ENCODE measurements around the gene CBR4.
A peak's percentile ranks its signal among the peaks of the same experiment; 100 is the strongest.
"Not testable (repeated sequence)": the region's sequence is repeated elsewhere in the genome, so short reads cannot be mapped to it uniquely, and the experiment has no call there.

The CBR4 gene

DNA sequence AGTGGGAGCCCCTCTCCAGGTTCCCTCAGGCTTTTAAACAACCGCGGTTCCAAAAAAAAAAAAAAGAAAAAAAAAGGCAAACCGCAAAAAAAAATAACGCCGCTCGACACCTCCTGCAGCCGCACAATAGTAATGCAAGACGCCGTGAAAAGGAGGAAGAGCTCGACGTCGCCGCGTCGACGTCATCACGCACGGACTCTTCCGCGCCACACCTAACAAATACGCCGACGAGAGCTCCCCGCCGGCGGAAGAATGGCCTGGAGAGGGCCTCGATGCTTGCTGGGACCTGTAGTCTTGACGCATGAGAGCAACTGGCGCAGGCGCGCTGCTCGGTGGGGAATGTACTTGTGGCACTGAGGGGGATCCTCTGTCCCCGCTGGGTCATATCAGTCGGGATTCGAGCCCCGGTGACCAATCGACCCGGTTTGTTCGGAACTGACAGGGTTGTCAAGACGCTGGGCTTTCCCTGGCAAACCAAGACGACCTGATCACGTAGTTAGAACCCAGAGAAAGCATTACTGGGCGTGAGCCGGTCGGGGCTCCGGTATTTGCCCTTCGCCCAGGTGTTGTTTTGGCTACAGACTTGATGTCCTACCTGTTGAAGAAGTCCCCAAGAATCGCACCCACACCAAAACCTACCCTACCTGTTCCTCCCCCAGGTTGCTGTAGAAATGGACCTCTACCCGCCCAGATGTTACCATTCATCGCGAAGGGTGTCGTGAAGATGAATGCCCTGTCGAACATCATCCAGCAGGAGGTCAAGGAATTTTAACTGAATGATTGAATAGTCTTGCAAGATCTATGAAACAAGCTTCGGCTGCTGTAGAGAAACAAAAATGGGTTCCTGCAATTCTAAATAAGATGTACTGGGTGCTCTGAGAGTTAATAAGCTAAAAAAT lies at the start of gene CBR4:
CBR4 (minus strand) TSS at position 131 of the 899 bp plus-strand sequence. CDS start 166 bp downstream, outside the sequence.
- DNase-seq, result peak; percentile 96

DNA sequence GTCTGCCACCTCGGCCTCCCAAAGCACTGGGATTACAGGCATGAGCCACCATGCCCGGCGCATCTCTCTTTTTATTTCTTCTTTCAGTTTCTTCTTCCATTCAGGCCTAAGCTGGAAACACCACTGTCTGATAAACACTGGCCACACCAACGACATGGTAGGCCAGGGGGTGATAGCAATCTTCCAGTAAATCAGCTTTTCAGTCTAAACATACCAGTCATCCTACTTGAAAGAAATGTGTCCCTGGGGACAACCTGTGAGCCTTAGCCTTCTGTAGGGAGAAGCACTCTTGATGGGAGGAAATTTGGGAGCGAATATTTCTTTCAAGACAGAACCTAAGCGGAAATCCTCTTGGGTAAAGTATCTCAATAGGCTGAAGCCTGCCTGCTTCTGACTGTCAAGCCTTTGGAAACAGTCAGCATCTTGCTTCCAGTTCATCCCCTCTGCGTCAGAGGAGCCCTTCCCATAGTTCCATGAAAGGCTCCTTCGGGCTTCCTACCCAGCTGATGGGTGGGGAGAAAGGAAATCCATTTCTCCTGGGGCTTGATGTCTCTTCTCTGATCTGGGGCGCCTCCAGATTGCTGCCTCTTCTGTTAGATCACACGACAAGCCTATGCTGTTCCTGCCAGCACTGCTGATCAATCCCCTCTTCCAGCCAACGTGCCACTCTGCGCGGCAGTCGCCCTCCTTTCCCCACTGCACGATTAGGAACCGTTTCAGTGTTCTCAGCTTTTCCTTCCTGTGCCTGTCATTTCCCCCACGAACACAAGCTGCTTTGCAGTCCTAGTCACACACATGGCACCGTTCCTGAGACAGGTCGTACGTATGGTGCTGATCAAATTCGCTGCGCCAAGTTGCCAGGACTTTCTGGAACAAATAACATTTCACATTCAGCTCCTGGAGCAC lies 49.5 kb upstream of the CBR4 start:
- no peak for DNase-seq

DNA sequence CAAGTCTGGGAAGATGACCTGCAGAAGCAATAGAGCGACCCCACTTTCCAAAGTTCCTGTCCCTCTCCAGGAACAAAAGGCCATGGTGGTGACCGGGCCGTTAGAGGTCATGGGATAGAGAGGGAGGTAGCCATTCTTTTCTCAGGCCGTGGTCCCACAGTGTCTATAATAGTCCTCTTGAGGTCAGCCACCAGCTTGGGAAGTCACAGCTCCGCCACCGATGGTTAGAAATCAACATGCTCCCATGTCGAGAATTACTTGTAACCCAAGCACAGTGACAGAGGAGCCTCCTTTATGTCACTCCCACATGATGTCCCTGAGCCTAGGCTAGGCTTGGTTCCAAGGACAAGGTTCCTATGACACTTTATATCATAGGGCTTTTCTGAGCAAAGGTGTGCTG lies 48.3 kb upstream of the CBR4 start:
- no peak for DNase-seq

DNA sequence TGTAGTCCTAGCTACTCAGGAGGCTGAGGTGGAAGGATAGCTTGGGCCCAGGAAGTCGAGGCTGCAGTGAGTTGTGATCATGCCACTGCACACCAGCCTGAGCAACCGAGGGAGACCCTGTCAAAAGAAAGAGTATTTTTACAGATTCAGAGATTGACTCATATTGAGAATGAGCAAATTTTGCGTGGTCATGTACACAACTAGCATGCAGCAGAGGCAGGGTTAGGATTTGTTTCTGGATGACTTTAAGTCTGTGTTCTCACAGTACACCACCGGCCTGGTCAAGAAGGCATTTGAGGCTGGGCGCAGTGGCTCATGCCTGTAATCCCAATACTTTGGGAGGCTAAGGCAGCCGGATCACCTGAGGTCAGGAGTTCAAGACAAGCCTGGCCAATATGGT lies 44.8 kb upstream of the CBR4 start:
- DNase-seq, result no peak

DNA sequence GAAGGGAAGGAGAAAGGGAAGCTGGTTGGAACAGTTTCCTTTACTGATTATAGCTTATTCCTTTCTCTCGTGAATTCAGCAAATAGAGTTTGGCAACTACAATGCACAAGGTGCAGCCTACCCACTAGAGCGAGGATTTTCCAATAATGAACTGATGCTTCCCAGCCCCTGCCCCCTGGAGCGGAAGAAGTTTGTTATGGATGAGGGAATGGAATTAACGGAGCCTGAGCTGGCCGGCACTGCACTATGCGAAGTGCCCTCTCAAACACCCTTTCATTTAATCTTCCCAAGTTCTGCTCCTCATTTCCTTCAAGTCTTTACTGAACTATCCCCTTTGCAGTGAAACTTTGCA lies 42.5 kb upstream of the CBR4 start:
- DNase-seq, result no peak

DNA sequence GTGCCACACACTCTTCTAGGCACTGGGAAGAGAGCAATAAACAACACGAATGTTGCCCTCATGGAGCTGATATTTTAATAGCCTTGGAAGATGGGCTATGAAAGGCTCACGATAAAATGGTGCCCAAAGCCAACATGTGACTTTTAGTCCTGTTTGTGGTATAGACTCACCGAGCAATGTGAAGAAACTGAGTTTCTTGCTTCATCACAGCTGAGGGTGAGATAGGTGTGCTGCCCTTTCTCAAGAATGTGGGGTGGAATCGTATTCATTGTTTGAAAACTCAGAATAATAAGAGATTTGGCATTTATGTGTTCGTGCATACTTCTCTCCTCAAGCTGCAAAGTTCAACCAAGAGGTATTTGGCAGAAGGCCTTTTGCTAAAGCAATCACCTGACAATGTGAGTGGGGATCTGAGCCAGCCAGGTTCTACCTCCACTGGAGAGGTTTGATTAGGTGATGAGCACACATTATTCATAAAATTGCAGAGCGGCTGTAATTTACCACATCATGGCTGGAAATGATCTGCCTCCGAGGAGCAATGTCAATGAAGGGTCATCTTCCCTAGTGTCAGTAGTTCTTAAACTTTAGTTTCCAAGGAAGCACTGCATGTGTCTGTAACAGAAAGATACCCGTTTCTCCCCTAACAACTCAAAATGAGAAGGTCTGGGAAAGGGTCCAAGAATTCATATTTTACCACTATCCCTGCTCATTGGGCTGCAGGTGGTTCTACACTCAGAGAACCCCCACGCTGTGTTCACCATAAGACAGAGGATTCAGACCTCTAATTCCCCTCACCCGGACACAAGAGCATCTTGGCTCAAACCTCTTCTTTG lies 41.9 kb upstream of the CBR4 start:
- no peak for DNase-seq

DNA sequence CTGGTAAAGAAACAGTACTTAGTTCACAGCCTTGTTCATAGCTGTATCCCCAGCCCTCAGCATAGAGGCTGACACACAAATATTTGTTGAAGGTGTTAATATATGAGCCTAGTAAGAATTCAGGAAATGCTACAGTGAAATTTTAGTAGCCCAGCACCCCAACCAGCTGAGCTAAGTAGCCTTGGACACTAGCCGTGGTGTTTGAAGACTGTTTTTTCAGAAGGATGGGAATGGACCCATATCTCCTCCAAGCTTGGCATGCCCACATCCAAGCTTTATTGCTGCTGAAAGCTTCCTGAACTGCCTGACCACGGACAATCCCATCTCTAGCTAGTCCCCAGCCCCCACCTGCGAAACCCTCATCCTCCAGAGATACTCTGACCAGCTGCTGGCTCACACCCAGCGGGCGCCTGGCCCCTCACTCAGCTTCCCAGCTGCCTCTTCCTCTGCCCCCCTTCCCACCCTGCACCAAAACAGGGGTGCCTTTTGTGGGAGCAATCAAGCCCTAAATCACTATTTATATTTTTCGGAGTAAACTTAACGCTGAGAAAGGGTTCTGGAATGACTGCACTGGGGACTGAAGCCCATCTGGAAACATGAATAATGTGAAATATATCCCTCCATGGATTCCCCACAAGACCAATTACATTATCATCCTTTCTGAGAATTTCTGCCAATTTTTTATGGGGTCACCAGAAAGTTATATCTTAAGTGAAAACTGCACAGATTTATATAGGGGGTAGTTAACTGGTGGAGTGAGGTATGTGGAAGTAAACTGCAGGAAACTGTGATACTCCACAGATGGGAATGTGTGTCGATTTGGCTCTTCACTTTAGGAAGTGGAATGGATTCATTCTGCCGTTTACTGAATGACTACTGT lies 41.1 kb upstream of the CBR4 start:
- no peak for DNase-seq

DNA sequence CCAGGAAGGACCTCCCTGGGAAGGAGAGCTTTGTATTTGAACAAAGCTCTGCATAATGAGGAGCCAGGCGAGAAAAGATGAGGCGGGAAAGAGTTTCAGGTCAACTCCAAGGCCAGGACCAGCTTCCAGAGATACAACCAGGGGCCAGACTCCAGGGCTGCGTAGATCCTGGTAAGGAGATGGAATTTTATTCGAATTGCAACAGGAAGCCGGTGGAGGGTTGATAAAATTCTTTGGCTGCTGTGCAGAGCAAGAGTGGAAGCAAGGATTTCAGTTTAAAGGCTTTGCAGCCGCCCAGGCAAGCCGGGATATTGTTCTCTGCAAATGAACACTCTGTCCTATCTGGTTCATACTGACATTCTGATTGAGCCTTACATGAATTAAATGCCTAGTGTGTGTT lies 40.2 kb upstream of the CBR4 start:
- no peak for DNase-seq

DNA sequence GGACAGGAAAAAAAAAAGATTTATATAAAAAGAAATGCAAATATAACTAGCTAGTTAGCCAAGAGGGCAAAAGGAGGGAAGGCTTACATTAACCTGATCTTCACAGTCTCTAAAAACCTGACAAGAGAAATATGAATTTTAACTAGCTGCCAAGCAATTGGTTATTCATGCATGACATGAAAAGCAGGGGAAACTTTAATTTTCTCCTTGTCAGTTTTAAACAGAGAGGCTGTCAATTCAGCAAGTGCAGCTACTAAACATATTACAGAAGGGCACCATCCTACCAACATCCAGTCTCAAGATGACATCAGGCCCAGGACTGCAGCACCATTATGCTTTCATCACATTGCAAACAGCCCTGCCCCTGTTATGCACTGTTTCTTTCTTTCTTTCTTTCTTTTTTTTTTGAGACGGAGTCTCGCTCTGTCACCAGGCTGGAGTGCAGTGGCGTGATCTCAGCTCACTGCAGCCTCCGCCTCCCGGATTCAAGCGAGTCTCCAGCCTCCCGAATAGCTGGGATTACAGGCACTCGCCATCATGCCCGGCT lies 38.9 kb upstream of the CBR4 start:
- DNase-seq, result no peak

DNA sequence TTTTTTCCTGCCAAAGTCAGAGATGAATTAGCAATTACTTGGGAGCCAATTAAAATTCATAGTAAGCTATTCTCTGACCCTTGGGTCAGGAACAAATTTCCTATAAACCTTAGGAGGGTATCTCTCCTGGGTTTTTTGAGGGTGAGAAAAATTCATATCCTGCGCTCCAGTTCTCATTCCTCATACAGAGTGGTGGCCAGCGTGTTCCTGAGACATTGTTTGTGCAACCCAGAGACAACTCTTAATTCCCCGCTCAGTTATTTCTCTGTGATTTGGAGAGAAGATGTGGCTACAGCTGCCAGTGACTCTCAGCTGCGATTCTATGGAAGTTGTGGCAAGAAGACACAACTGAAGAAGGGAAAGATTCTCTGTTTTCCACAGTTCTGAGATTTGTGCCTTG lies 37.9 kb upstream of the CBR4 start:
- no peak for DNase-seq

DNA sequence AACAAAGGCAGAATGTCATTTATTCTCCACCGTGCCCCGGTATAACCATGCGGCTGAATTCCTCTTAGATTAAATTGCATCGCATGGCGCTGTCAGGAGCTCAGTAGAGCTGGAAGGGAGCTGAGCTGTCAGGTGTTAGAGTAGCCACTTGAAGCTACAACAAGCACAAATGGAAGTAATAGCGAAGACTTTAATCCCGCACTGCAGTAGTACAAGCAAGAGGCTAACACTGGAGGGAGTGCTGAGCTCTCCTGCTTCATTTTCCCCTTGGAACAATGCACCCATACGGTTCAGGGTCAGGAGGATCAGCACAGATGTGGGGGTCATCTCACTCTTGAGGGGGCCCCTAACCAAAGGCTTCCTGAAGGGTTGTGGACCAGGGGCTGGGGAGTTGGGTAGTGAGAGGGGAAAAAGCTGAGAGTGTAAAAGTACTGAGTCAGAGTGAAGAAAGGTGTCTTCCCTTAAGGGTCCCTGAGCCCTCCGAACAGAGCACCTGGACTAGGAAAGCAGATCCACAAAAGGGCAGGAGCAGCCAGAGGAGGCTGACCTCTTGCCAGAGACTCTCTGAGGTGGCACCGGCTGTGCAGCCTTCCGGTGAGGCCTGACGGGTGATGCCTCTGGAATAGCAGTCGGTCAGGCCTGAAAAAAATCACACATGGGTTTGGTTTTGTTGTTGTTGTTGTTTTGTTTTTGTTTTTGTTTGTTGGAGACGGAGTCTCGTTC lies 36.0 kb upstream of the CBR4 start:
- no peak for DNase-seq

DNA sequence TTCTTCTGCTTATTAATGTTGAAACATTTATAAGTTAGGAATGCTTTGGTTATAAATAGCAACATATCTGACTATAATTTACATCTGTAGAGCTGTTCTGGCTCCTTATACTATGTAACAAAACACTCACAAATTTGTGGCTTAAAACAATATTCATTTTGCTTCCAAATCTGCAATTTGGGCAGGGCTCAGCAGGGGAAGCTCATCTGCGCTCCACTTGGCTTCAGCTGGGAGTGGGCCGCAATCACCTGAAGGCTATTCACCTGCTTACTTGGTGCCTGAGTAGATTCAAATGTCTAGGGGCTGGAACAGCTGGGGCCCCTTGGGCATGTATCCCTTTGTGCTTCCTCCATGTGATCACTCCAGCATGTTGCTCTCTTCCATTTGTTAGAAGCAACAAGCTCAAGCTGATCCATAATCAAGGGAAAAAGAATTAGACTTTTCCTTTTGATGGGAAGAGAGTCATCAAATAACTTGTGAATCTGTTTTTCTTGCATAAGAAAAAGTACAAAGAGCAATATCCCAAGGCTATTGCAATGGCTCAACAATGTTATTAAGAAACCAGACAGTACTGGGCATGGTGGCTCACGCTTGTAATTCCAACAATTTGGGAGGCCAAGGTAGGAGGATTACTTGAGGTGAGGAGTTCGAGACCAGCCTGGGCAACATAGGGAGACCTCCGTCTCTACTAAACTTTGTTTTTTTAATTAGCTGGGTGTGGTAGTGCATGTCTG lies 34.8 kb upstream of the CBR4 start:
- no peak for DNase-seq

DNA sequence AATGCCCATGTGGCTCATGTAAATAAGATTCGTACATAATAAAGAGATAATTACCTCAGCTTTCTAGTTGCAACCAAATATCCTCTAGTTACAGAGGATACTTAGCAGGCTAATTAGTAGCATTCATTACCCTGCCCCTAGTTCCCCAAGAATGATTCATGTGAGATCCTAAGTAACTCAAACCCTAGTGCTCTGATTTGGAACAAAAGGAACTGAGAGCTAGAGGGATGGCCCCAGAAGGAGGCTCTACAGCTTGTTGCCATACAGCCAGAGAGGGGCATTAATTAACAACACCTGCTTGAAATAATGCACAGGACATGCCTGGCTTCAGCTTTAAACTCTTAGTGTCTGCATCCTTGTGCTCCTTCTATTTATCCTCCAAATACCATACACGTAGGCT lies 32.6 kb upstream of the CBR4 start:
- peak; percentile 50 for DNase-seq

DNA sequence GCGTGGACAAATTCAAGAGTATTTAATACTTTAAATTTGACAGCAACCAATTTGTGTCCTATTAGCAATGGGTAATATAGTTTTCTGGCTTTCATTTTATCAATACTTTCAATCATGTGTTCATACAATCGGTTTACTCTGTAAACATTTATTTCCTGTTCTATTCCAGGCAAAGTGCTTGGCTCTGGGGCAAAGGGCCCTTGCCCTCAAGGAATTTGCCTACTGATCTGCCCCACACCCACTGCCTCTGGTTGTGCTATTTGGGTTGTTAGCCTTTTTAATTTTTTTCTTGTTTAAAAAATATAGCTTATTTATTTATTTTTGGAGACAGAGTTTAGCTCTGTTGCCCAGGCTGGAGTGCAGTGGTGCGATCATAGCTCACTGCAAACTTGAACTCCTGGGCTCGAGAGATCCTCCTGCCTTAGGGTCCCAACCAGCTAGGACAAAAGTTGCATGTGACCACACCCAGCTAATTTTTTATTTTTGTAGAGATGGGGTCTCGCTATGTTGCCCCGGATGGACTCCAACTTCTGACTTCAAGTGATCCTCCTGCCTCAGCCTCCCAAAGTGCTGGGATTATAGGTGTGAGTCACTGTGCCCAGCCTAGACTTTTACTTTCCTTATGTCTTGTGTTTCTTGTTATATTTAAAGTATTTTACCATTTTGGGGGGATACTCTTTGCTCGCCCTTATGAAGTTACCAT lies 30.7 kb upstream of the CBR4 start:
- DNase-seq, result no peak

DNA sequence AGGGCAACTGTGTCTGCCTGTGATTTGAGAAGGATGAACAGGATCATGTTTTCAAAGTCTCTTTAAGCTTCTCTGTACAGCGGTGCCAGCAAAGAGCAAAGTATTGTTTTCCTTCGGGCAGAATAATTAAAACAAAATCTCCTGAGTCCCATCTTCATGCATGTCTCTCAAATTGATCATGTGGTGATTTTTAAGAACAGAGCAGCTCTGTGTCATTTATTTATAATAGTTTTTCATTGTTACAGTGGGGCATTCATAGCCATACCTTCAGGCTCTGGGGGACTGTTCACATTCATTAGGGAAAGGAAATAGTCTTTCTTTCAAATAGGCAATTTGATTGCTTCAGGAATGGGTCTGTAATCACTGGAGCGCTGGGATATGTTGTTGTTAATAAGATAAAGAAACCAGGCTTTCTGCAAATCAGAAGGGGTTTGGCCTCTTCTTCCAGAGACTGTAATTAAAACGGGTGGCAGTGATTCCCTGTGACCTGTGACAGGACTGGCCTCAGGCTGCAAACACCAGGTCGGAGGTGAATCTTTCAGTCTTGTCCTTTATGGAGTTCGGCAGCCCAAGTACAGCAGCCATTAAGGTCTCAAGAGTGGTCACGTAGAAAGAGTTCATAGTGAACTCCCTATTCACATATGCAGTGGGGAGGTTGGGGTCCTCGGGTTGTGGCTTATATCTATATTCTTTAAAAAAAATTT lies 29.3 kb upstream of the CBR4 start:
- DNase-seq, result no peak

DNA sequence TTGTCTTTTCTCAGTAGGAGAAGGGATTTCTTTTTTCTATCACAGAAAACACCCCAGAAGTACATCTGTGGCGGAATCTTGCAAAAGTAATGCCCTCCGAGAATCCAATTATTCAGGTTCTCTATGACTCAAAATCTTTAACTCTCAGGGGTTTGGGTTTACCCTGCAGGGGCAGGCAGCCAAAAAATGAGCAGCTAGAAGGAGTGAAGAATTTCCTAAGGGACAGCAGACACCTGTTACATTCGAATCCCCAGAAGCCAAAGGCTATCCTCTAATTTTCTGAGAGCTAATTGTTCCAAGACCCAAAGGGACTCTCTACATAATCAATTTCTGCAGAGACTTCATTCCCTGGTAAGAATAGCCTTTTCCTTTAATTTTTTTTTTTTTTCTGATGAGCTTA lies 27.5 kb upstream of the CBR4 start:
- DNase-seq, result no peak

DNA sequence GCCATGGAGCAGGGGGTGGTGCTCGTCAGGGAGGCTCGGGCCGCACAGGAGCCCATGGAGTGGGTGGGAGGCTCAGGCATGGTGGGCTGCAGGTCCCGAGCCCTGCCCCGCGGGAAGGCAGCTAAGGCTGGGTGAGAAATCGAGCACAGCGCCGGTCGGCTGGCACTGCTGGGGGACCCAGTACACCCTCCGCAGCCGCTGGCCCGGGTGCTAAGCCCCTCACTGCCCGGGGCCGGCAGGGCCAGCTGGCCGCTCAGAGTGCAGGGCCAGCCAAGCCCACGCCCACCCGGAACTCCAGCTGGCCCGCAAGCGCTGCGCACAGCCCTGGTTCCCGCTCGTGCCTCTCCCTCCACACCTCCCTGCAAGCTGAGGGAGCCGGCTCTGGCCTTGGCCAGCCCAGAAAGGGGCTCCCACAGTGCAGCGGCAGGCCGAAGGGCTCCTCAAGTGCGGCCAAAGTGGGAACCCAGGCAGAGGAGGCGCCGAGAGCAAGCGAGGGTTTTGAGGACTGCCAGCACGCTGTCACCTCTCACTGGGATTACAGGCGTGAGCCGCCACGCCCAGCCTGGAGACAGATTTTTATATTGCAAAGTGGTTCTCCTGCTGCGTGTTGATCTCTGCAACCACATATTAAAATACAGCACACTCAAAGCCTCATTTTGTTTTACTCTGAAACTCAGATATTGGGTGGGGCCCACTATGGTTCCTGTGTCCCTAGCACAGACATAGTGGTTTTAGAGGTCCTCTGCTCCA lies 26.0 kb upstream of the CBR4 start:
- DNase-seq, result not testable (repeated sequence)

DNA sequence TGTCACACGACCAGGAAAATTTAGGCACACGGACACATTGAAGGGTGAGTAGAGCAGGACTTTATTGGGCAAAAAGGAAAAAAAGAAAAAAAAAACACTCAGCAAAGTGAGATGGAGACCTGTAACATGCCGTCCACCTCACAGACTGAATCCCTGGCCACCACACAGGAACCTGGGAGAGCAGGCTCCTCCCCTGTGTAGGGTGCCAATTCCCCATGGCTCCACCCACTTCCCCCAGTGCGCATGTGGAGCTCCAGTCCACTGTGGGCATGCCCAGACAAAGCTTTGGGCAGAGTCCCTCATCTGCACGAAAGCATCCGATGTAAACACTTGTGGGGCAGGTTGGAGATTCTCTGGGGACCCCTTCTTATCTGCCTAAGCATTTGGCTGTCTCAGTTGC lies 23.6 kb upstream of the CBR4 start:
- DNase-seq, result peak; percentile 91
